NCI-H2107 (cell line): ENCODE measurements around the gene DMD.

Experiments
- DNase-seq: peaks from one replicate; lab custom pipeline; 2025; lab: John Stamatoyannopoulos, UW

Gene DMD

GRCh38 chrX:31854716-31855115, 1356.6 kb downstream of the DMD start:
- no peak for DNase-seq

- DNase-seq: no peak
Measured at GRCh38 chrX:31851761-31852160, 1359.6 kb downstream of the DMD start.

- DNase-seq: no peak
Measured at GRCh38 chrX:31847773-31848172, 1363.6 kb downstream of the DMD start.

GRCh38 chrX:31845003-31845402, 1366.3 kb downstream of the DMD start:
- DNase-seq: no peak

GRCh38 chrX:31838617-31839016, 1372.7 kb downstream of the DMD start:
- no peak for DNase-seq

GRCh38 chrX:31837445-31838049, 1373.8 kb downstream of the DMD start:
- DNase-seq: no peak

GRCh38 chrX:31836479-31836878, 1374.9 kb downstream of the DMD start:
- no peak for DNase-seq

- no peak for DNase-seq
Measured at GRCh38 chrX:31832263-31832662, 1379.1 kb downstream of the DMD start.

GRCh38 chrX:31820430-31821210, 1390.7 kb downstream of the DMD start:
- DNase-seq: no peak

- DNase-seq: no peak
Measured at GRCh38 chrX:31819455-31819854, 1391.9 kb downstream of the DMD start.

- no peak for DNase-seq
Measured at GRCh38 chrX:31811106-31811505, 1400.2 kb downstream of the DMD start.

GRCh38 chrX:31808357-31808756, 1403.0 kb downstream of the DMD start:
- no peak for DNase-seq

GRCh38 chrX:31807165-31807564, 1404.2 kb downstream of the DMD start:
- DNase-seq: no peak

GRCh38 chrX:31805781-31806180, 1405.6 kb downstream of the DMD start:
- DNase-seq: no peak

- DNase-seq: no peak
Measured at GRCh38 chrX:31800219-31800618, 1411.1 kb downstream of the DMD start.

- no peak for DNase-seq
Measured at GRCh38 chrX:31796624-31797023, 1414.7 kb downstream of the DMD start.

- no peak for DNase-seq
Measured at GRCh38 chrX:31747411-31747810, 1463.9 kb downstream of the DMD start.

GRCh38 chrX:31743004-31743403, 1468.3 kb downstream of the DMD start:
- no peak for DNase-seq

- no peak for DNase-seq
Measured at GRCh38 chrX:31717474-31717873, 1493.9 kb downstream of the DMD start.

GRCh38 chrX:31715675-31716074, 1495.7 kb downstream of the DMD start:
- DNase-seq: no peak

GRCh38 chrX:31714797-31715196, 1496.6 kb downstream of the DMD start:
- no peak for DNase-seq

- DNase-seq: no peak
Measured at GRCh38 chrX:31713120-31713519, 1498.2 kb downstream of the DMD start.

GRCh38 chrX:31711166-31711565, 1500.2 kb downstream of the DMD start:
- DNase-seq: no peak

GRCh38 chrX:31708116-31708515, 1503.2 kb downstream of the DMD start:
- DNase-seq: no peak
